ENCODE data around the gene PGP.
A peak's percentile ranks its signal among the peaks of the same experiment; 100 is the strongest.

The PGP gene

DNA sequence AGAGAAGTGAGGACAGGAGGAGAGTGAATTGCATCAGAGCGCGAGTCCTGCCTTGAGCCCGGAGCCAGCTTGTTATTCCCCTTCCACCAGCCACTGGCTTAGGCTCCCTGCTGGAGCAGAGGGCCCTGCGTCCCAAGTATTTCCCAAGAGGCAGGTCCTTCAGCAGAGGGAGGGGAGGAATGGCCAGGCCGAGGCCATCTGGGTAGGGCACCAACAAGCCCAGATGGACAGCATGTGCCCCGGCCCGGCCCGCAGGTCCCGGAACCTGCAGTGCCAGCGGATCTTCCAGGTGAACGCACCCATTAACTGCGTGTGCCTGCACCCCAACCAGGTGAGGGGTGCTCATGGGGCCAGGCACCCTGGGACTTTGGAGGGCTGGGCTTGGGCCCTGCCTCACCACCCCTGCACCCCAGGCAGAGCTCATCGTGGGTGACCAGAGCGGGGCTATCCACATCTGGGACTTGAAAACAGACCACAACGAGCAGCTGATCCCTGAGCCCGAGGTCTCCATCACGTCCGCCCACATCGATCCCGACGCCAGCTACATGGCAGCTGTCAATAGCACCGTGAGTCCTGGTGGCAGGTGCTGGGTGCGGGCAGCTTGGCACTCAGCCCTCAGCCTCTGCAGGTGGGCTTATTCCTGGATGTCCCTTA, 7.7 kb downstream of the PGP start:
- Histone ChIP-seq H3K9me3 (ENCODE audit: low read length) (no peaks in the 10 kb centered on the region), H3K4me2 (ENCODE audit: low read length) (peak overlapping the region; percentile 96), H3K9ac (ENCODE audit: low read length) (peak overlapping the region; percentile 96), H3K36me3 (ENCODE audit: insufficient read depth, low read length) (peaks cover 33% of the 10 kb centered on the region; the same call in 1 of the 2 replicates), H2AFZ (ENCODE audit: low read length) (no peak overlapping the region), H3F3A (ENCODE audit: insufficient read depth, low read length) (no peaks in the 10 kb centered on the region; the same call in 1 of the 2 replicates), H3K27me3 (ENCODE audit: insufficient read depth, low read length) (no peaks in the 10 kb centered on the region), H3K79me2 (ENCODE audit: insufficient read depth, low read length) (no peaks in the 10 kb centered on the region), H3K4me1 (ENCODE audit: insufficient read depth, low read length, severe bottlenecking) (peaks cover 25% of the 10 kb centered on the region), H3K9me2 (ENCODE audit: low read depth, low read length) (no peaks in the 10 kb centered on the region), H3K4me3 (ENCODE audit: low read depth, low read length, poor library complexity, severe bottlenecking) (peak overlapping the region; percentile 90), H3K27ac (ENCODE audit: low read depth, low read length, poor library complexity, severe bottlenecking) (peak overlapping the region; percentile 55), H4K20me1 (ENCODE audit: insufficient read depth, low read length) (no peaks in the 10 kb centered on the region)
- TF ChIP-seq, protein P1, sequence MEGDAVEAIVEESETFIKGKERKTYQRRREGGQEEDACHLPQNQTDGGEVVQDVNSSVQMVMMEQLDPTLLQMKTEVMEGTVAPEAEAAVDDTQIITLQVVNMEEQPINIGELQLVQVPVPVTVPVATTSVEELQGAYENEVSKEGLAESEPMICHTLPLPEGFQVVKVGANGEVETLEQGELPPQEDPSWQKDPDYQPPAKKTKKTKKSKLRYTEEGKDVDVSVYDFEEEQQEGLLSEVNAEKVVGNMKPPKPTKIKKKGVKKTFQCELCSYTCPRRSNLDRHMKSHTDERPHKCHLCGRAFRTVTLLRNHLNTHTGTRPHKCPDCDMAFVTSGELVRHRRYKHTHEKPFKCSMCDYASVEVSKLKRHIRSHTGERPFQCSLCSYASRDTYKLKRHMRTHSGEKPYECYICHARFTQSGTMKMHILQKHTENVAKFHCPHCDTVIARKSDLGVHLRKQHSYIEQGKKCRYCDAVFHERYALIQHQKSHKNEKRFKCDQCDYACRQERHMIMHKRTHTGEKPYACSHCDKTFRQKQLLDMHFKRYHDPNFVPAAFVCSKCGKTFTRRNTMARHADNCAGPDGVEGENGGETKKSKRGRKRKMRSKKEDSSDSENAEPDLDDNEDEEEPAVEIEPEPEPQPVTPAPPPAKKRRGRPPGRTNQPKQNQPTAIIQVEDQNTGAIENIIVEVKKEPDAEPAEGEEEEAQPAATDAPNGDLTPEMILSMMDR (IDR thresholded peaks at IDR 0.05; ENCODE audit: low read length) = no peak
- TF ChIP-seq EZH2 (IDR thresholded peaks at IDR 0.05; ENCODE audit: borderline replicate concordance, low read length) = no peak

DNA sequence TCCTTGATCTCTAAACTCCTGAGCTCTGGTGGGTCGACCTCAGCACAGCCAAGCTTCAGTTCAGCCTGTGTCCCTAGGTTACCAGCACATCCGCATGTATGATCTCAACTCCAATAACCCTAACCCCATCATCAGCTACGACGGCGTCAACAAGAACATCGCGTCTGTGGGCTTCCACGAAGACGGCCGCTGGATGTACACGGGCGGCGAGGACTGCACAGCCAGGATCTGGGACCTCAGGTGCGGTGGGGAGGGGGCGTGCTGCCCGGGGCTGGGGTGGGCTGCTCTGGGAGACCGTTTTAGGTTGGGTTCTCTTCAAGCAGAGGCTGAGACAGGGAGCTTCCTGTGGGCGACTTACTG, 8.2 kb downstream of the PGP start:
- TF ChIP-seq, protein P1 (IDR thresholded peaks at IDR 0.05; ENCODE audit: low read length) = no peak
- no peak for TF ChIP-seq EZH2 (IDR thresholded peaks at IDR 0.05; ENCODE audit: borderline replicate concordance, low read length)
- peaks cover 22% of the 10 kb centered on the region for H3K4me1 ChIP-seq (ENCODE audit: insufficient read depth, low read length, severe bottlenecking)
- no peak overlapping the region for H2AFZ ChIP-seq (ENCODE audit: low read length)
- no peaks in the 10 kb centered on the region for H4K20me1 ChIP-seq (ENCODE audit: insufficient read depth, low read length)
- no peaks in the 10 kb centered on the region for H3K9me2 ChIP-seq (ENCODE audit: low read depth, low read length)
- H3K79me2 ChIP-seq (ENCODE audit: insufficient read depth, low read length) = no peaks in the 10 kb centered on the region
- peak overlapping the region; percentile 55 for H3K27ac ChIP-seq (ENCODE audit: low read depth, low read length, poor library complexity, severe bottlenecking)
- H3K36me3 ChIP-seq (ENCODE audit: insufficient read depth, low read length) = peaks cover 33% of the 10 kb centered on the region; the same call in 1 of the 2 replicates
- no peaks in the 10 kb centered on the region for H3K27me3 ChIP-seq (ENCODE audit: insufficient read depth, low read length)
- peak overlapping the region; percentile 96 for H3K4me2 ChIP-seq (ENCODE audit: low read length)
- no peaks in the 10 kb centered on the region for H3K9me3 ChIP-seq (ENCODE audit: low read length)
- peak overlapping the region; percentile 90 for H3K4me3 ChIP-seq (ENCODE audit: low read depth, low read length, poor library complexity, severe bottlenecking)
- H3K9ac ChIP-seq (ENCODE audit: low read length) = peak overlapping the region; percentile 96
- H3F3A ChIP-seq (ENCODE audit: insufficient read depth, low read length) = no peaks in the 10 kb centered on the region; the same call in 1 of the 2 replicates

DNA sequence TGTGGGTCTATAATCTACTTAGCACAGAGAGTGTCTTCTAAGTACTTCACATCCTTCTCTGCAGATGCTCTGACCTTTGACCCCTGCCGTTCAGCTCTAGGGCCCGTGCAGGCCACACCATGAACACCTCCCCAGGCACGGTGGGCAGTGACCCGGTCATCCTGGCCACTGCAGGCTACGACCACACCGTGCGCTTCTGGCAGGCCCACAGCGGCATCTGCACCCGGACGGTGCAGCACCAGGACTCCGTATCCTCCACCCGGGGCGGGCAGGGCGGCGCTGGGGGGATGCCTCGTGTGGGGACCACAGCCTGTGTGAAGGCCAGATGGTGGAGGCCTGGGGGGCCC, 8.7 kb downstream of the PGP start:
- no peak overlapping the region for H2AFZ ChIP-seq (ENCODE audit: low read length)
- peak overlapping the region; percentile 96 for H3K9ac ChIP-seq (ENCODE audit: low read length)
- H3F3A ChIP-seq (ENCODE audit: insufficient read depth, low read length) = no peaks in the 10 kb centered on the region; the same call in 1 of the 2 replicates
- peak overlapping the region; percentile 90 for H3K4me3 ChIP-seq (ENCODE audit: low read depth, low read length, poor library complexity, severe bottlenecking)
- H3K27me3 ChIP-seq (ENCODE audit: insufficient read depth, low read length) = peaks cover under 1% of the 10 kb centered on the region; the same call in 1 of the 2 replicates
- TF ChIP-seq, protein P1 (IDR thresholded peaks at IDR 0.05; ENCODE audit: low read length) = no peak
- TF ChIP-seq EZH2 (IDR thresholded peaks at IDR 0.05; ENCODE audit: borderline replicate concordance, low read length) = no peak
- H3K36me3 ChIP-seq (ENCODE audit: insufficient read depth, low read length) = peaks cover 33% of the 10 kb centered on the region; the same call in 1 of the 2 replicates
- H3K79me2 ChIP-seq (ENCODE audit: insufficient read depth, low read length) = no peaks in the 10 kb centered on the region
- no peaks in the 10 kb centered on the region for H3K9me2 ChIP-seq (ENCODE audit: low read depth, low read length)
- no peaks in the 10 kb centered on the region for H3K9me3 ChIP-seq (ENCODE audit: low read length)
- H3K4me1 ChIP-seq (ENCODE audit: insufficient read depth, low read length, severe bottlenecking) = peaks cover 22% of the 10 kb centered on the region
- no peaks in the 10 kb centered on the region for H4K20me1 ChIP-seq (ENCODE audit: insufficient read depth, low read length)
- peak overlapping the region; percentile 55 for H3K27ac ChIP-seq (ENCODE audit: low read depth, low read length, poor library complexity, severe bottlenecking)
- peak overlapping the region; percentile 96 for H3K4me2 ChIP-seq (ENCODE audit: low read length)
